ENCODE data around the gene GGTLC1. TPM values are rescaled to one million over a fixed set of nuclear protein-coding genes. Genes with fewer than 3 reads are reported as not detected.

The GGTLC1 gene
- total RNA-seq, 6 experiments from 2014 or later: not detected

- DNase-seq (no peak), ATAC-seq (no peak)
- no peaks in the 10 kb centered on the region for H3K27me3 ChIP-seq
- no peak for TF ChIP-seq POLR2A (IDR thresholded peaks at IDR 0.05)
- no peak for TF ChIP-seq CTCF (IDR thresholded peaks at IDR 0.05)
- intact Hi-C loops (cut with DNase I): no loop called here
- WGBS (ENCODE audit: insufficient coverage, low coverage, low lambda C conversion rate, missing lambda C conversion rate): 46% methylated on average over 8 of the region's 8 CpGs
- H3K4me1 ChIP-seq: no peaks in the 10 kb centered on the region
- H3K27ac ChIP-seq: no peak overlapping the region
- no peak overlapping the region for H3K4me3 ChIP-seq
- H3K9me3 ChIP-seq: no peaks in the 10 kb centered on the region
- no peaks in the 10 kb centered on the region for H3K36me3 ChIP-seq
Observed at GRCh38 chr20:24016607-24017457, 28.3 kb upstream of the GGTLC1 start.

- no peaks in the 10 kb centered on the region for H3K36me3 ChIP-seq
- H3K4me3 ChIP-seq: no peak overlapping the region
- no peaks in the 10 kb centered on the region for H3K27me3 ChIP-seq
- intact Hi-C loops (cut with DNase I): no loop called here
- H3K9me3 ChIP-seq: no peaks in the 10 kb centered on the region
- TF ChIP-seq CTCF (IDR thresholded peaks at IDR 0.05): no peak
- ATAC-seq: no peak
- H3K4me1 ChIP-seq: no peaks in the 10 kb centered on the region
- no peak overlapping the region for H3K27ac ChIP-seq
- WGBS (ENCODE audit: insufficient coverage, low coverage, low lambda C conversion rate, missing lambda C conversion rate): 53% methylated on average over 1 of the region's 3 CpGs
- DNase-seq: no peak
Observed at GRCh38 chr20:24013953-24014352, 25.4 kb upstream of the GGTLC1 start.

- TF ChIP-seq CTCF (IDR thresholded peaks at IDR 0.05) (no peak), POLR2A (IDR thresholded peaks at IDR 0.05) (no peak)
- intact Hi-C loops (cut with DNase I): no loop called here
- Histone ChIP-seq H3K4me1 (no peaks in the 10 kb centered on the region), H3K4me3 (no peak overlapping the region), H3K27ac (no peak overlapping the region), H3K36me3 (no peaks in the 10 kb centered on the region), H3K27me3 (no peaks in the 10 kb centered on the region), H3K9me3 (no peaks in the 10 kb centered on the region)
- DNase-seq (no peak), ATAC-seq (no peak)
- whole genome bisulfite sequencing (ENCODE audit: insufficient coverage, low coverage, low lambda C conversion rate, missing lambda C conversion rate): 78% methylated on average over 5 of the region's 6 CpGs
Observed at GRCh38 chr20:24011282-24011681, 22.7 kb upstream of the GGTLC1 start.

- H3K4me3 ChIP-seq: no peak overlapping the region
- H3K27me3 ChIP-seq: no peaks in the 10 kb centered on the region
- ATAC-seq (no peak), DNase-seq (no peak)
- H3K36me3 ChIP-seq: no peaks in the 10 kb centered on the region
- TF ChIP-seq CTCF (IDR thresholded peaks at IDR 0.05): no peak
- TF ChIP-seq POLR2A (IDR thresholded peaks at IDR 0.05): no peak
- intact Hi-C loops (cut with DNase I): loop anchor here in 1 of 2 donors (10.0 kb wide), 1 partner anchor 83 kb away; no protein-coding TSS in a partner anchor
- no peak overlapping the region for H3K27ac ChIP-seq
- 68% methylated on average over 3 of the region's 3 CpGs for WGBS (ENCODE audit: insufficient coverage, low coverage, low lambda C conversion rate, missing lambda C conversion rate)
- H3K4me1 ChIP-seq: no peaks in the 10 kb centered on the region
- no peaks in the 10 kb centered on the region for H3K9me3 ChIP-seq
Observed at GRCh38 chr20:24007758-24008157, 19.2 kb upstream of the GGTLC1 start.
